NCI-H2081 treated with DMSO at 0.1 percent for 48 hours (cell line): ENCODE results near the gene PROM2.
"Not testable (repeated sequence)": the region's sequence is repeated elsewhere in the genome, so short reads cannot be mapped to it uniquely, and the experiment has no call there.

Experiments used
- DNase-seq: peaks from one replicate; lab custom pipeline; 2025; lab: John Stamatoyannopoulos, UW

Gene PROM2

GRCh38 chr2:95269036-95269680, 5.1 kb upstream of the PROM2 start:
- DNase-seq: no peak

DNA sequence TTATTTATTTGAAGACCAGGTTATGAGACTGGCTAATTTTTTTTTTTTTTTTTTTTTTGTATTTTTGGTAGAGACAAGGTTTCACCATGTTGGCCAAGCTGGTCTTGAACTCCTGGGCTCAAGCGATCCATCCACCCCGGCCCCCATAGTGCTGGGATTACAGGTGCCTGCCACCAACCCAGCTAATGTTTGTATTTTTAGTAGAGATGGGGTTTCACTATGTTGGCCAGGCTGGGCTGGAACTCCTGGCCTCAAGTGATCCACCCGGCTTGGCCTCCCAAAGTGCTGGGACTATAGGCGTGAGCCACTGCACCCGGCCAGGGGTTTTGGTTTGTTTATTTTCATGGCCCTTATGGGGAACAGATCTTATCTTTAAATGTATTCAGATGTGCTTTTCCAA, 4.5 kb upstream of the PROM2 start:
- not testable (repeated sequence) for DNase-seq

DNA sequence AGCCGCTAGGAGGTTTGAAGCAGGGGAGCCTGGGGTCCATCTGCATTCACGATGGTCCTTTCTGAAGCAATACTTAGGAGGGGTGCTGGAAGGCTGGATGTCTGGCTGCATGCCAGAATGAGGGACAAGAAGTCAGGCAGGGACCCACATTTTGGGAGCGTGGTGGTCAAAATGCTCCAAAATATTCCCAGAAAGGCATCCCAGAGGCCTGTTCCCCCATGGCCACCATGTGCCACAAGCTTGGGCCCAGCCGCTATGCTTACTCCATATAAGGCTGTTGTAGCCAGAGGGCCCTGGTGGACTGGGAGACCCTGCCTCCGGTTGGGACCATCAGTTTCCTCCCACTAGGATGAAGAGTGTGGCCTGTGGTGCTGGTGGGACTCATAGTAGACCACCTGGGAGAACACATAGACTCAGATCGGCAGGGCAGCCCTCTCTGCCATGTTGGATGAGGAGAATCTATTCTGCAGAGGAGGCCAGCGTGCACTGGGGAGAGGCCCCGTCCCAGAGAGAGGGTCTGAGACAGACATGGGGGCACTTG, 3.6 kb upstream of the PROM2 start:
- no peak for DNase-seq

DNA sequence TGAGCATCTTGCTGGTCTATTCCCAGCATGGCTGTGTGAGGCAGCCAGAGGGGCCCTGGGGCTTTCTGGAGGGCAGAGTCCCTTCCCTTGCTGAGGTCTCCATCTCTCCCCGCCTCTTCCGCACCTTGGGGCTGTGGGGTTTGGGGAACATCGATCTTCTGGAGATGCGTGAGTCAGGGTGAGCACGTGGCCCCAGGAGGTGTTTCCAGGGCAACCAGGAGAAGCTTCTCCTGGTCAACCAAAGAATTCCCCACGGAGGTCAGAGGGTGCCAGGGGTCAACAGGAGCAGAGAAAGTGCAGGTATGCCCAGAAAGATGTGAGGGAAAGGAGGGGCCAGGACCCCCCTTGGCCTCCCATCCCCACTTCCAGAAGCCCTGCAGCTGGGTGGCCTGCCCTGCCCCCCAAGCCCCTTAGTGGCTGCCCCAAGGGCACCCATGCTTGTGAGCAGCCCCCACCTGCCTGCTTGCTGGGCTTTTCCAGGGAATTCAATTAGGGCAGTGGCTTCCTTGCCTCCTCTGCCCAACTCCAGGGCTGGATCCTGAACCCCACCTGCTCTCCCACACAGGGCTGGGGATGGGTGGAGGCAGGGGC, 2.8 kb upstream of the PROM2 start:
- DNase-seq: no peak

GRCh38 chr2:95272299-95272751, 1.9 kb upstream of the PROM2 start:
- no peak for DNase-seq

- DNase-seq: no peak
Measured at GRCh38 chr2:95272781-95273180, 1.5 kb upstream of the PROM2 start.

DNA sequence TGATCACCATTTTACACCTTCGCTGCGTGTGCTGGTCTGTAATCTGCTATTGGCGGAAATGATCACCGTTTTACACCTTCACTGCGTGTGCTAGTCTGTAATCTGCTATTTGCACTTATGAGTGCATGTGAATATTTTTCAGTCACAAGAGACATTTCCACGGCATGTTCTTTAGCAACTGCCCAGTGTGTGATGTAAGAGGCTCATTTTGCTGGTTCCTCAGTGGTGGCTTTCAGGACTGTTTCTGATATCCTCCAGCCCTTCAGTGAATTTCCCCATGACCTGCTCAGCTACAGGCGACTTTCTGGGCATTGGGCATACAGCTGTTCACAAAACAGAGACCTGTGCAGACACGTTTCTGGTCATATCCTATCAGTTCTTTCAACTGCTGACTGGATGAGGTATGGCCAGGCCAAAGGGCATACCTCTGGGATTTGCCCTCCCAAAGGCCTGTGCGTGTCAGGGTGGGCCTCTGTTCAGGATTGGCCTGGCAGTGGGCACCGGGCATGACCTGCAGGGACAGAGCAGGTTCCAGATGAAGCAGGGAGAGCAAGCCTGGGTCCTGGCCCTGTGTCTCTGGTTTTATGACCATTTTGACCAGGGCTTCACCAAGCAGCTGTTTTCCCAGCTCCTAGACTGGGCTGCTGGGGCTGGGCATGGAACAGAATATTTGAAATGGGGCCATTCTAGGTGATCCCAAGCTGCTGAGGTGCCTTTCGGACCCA, 521 bp upstream of the PROM2 start:
- DNase-seq: no peak

- DNase-seq: no peak
Measured at GRCh38 chr2:95275151-95275515, 884 bp downstream of the PROM2 start.

DNA sequence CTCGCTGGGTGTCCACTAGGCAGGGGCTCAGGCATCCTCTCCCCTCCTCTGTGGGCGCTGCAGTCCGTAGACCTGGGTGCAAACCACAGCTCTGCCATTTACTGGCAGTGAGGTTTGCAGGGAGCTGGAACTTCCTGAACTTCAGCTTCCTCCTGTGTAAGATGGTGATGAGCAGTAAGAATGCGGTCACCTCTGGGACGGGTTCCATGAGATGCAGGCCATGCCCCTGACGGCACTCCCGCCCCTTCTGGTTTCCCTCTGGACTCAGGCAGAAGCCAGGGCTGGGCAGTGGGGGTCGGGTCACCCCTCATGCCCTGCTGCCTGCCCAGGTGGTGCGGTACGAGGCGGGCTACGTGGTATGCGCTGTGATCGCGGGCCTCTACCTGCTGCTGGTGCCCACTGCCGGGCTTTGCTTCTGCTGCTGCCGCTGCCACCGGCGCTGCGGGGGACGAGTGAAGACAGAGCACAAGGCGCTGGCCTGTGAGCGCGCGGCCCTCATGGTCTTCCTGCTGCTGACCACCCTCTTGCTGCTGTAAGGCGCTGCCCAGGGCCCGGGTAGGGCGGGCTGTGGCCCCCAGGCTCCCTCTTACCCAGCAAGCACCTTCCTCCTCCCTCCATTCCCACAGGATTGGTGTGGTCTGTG, 1.5 kb downstream of the PROM2 start:
- DNase-seq: no peak

DNA sequence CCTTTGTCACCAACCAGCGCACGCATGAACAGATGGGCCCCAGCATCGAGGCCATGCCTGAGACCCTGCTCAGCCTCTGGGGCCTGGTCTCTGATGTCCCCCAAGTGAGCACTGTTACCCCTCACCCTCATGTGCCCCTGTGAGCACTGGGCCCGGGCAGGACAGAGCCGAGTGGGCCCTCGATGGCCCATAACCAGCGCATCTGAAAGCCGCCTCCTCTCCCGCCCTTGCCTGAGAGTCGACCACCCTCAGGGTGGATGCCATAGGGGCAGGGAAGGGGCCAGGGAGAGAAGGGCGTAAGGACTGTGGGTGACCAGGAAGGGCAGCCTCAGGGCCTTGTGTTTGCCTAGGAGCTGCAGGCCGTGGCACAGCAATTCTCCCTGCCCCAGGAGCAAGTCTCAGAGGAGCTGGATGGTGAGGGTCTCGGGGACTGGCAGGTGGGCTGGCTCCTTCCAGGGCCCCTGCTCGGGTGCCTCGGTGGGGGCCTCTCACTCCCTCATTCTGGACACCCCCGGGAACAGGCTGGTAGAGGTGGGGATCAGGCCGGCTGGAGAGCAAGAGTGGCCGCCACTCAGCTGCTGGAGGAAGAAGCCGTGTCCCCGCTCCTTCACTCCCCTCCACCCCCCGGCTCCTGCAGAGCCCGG, 2.1 kb downstream of the PROM2 start:
- DNase-seq: no peak

- no peak for DNase-seq
Measured at GRCh38 chr2:95276888-95277245, 2.6 kb downstream of the PROM2 start.

DNA sequence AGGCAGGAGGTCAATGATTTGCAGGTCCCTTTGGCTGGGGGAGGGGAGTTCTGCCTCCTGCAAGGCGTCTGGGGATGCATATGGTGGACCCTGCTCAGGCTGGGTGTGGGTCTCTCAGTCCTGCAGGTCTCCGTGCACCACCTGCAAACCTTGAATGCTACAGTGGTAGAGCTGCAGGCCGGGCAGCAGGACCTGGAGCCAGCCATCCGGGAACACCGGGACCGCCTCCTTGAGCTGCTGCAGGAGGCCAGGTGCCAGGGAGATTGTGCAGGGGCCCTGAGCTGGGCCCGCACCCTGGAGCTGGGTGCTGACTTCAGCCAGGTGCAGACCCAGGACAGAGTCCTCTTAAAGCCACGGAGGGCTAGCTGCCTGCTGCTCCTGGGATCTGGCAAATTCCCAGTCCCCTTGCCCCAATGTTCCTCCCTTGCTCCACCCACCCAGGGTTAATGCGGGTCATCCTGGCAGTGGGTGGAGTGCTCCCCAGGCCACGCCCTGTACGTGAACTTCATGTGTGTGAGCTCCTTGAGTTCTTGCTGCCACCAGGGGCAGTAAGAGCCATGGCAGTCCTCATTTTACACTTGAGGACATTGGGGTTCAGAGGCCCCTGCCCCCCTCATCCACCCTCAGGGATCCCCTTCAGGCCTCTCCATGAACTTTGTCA, 3.1 kb downstream of the PROM2 start:
- DNase-seq: no peak

GRCh38 chr2:95278051-95278471, 3.8 kb downstream of the PROM2 start:
- no peak for DNase-seq

- DNase-seq: no peak
Measured at GRCh38 chr2:95278637-95279225, 4.5 kb downstream of the PROM2 start.

DNA sequence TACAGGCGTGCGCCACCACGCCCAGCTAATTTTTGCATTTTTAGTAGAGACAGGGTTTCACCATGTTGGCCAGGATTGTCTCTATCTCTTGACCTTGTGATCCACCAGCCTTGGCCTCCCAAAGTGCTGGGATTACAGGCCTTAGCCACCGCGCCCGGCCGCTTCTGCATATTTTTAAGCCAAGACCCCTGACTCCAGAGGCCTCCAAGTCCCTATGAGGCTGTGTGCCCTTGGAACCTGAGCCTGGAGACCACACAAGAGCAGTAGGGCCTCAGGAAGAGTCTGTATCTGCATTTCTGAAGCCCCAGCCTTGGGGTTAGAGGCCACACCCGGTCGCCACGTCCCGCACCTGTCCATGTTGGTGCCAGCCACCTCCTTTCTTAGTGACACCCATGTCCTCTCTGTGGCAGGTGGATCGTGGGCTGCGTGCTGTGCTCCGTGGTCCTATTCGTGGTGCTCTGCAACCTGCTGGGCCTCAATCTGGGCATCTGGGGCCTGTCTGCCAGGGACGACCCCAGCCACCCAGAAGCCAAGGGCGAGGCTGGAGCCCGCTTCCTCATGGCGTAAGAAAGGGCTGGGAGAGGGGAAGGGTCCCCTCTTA, 5.3 kb downstream of the PROM2 start:
- DNase-seq: no peak

GRCh38 chr2:95281071-95281470, 6.8 kb downstream of the PROM2 start:
- DNase-seq: no peak

GRCh38 chr2:95281786-95282185, 7.5 kb downstream of the PROM2 start:
- DNase-seq: no peak

- DNase-seq: no peak
Measured at GRCh38 chr2:95282458-95282857, 8.2 kb downstream of the PROM2 start.

DNA sequence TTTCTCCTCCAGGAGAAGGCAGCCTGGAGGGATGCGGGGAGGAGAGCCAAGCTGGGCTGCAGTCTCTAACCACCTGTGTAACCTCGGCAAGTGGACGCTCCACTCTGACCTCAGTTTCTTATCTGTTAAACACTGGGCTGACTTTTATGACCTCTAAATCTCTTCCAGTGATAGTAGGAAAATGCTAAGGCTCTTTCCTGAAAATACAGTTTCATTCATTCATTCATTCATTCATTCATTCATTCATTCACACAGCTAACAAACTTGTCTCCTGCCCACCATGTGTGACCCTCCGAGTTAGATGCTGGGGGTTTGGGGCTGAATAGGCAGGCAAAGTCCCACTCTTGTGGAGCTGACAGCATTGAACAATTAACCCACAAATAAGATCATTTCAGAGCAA, 9.3 kb downstream of the PROM2 start:
- DNase-seq: no peak

DNA sequence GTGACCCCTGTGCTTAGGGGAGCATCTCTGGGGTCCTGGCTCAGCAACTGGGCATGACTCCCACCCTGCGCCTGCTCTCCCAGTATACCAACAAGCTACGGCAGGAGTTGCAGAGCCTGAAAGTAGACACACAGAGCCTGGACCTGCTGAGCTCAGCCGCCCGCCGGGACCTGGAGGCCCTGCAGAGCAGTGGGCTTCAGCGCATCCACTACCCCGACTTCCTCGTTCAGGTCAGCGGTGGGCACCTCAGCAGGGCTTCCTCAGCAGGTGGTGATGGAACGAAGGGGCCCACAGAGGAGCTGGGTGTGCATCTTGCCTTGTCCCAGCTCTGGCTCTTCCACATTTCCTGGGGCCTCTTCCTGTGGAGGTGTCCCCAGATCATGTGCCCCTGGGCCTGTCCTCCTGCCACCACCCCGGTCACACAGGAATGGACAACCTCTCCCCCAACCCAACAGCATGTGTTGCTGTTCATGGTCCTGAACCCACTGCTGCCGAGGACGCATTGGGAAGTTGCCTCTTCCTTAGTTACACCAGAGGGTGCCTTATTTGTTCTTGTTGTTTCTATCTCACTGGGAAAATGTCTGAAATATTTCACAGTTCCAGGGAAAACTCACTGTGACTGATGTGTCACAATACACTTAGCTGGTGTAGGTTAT, 10.8 kb downstream of the PROM2 start:
- no peak for DNase-seq
